Adipocyte (in vitro differentiated cells): ENCODE measurements around the gene SCN11A.

Experiments used
- DNase-seq: peaks from one replicate; pipeline ENCODE4 v3.0.0-alpha.2; 2015; ENCODE audit warnings: low read depth
- H3K27me3 ChIP-seq: replicated peaks from 2 replicates; pipeline ENCODE4 v1.7.0; 2013; ENCODE audit warnings: mild to moderate bottlenecking, low read length, moderate library complexity; ENCODE audit not compliant: control insufficient read depth, insufficient read depth
- H3K36me3 ChIP-seq: 2 replicates; pipeline ENCODE4 v1.7.0; 2013; ENCODE audit warnings: low read length, mild to moderate bottlenecking, moderate library complexity; ENCODE audit not compliant: control insufficient read depth, insufficient read depth, severe bottlenecking
- H3K4me1 ChIP-seq: 2 replicates; pipeline ENCODE4 v1.7.0; 2013; ENCODE audit warnings: mild to moderate bottlenecking, low read length, moderate library complexity; ENCODE audit not compliant: control insufficient read depth, insufficient read depth
- H3K4me3 ChIP-seq: 2 replicates; pipeline ENCODE4 v1.7.0; 2013; ENCODE audit warnings: mild to moderate bottlenecking, low read length, moderate library complexity
- H3K9ac ChIP-seq: 2 replicates; pipeline ENCODE4 v1.7.0; 2013; ENCODE audit warnings: mild to moderate bottlenecking, low read length, moderate library complexity
- H3K9me3 ChIP-seq: 2 replicates; pipeline ENCODE4 v1.7.0; 2013; ENCODE audit warnings: mild to moderate bottlenecking, low read length, moderate library complexity; ENCODE audit not compliant: control insufficient read depth

Gene SCN11A

GRCh38 chr3:39051649-39052561 lies at the start of gene SCN11A, which contains the start of gene WDR48:
Gene SCN11A, minus strand, starts transcription at chr3:39051944. Its CDS starts 101,582 bp downstream, at chr3:38950362.
Gene WDR48, plus strand, starts transcription at chr3:39052016. Its CDS starts 10 bp downstream, at chr3:39052026.
- peak within 1 kb of the TSS; percentile 91 for H3K9ac ChIP-seq
- DNase-seq, result peak; percentile 97
- peak within 1 kb of the TSS; percentile 98 for H3K4me3 ChIP-seq
- no peaks in the 10 kb centered on the region for H3K9me3 ChIP-seq
- peaks cover 14% of the 10 kb centered on the region for H3K4me1 ChIP-seq
- no peaks in the 10 kb centered on the region for H3K36me3 ChIP-seq
- H3K27me3 ChIP-seq, result no peaks in the 10 kb centered on the region

- peaks cover 48% of the 10 kb centered on the region for H3K4me1 ChIP-seq
- H3K9ac ChIP-seq, result no peak overlapping the region
- DNase-seq, result peak; percentile 62
- H3K9me3 ChIP-seq, result no peaks in the 10 kb centered on the region
- H3K4me3 ChIP-seq, result no peak overlapping the region
- H3K36me3 ChIP-seq, result peaks cover 44% of the 10 kb centered on the region
- no peaks in the 10 kb centered on the region for H3K27me3 ChIP-seq
Measured at GRCh38 chr3:39101022-39101689, 49.4 kb upstream of the SCN11A start.

- no peaks in the 10 kb centered on the region for H3K27me3 ChIP-seq
- no peak for DNase-seq
- no peak overlapping the region for H3K4me3 ChIP-seq
- no peak overlapping the region for H3K9ac ChIP-seq
- H3K4me1 ChIP-seq, result peaks cover 44% of the 10 kb centered on the region
- H3K9me3 ChIP-seq, result no peaks in the 10 kb centered on the region
- peaks cover 50% of the 10 kb centered on the region for H3K36me3 ChIP-seq
Measured at GRCh38 chr3:39100500-39100886, 48.7 kb upstream of the SCN11A start.

DNA sequence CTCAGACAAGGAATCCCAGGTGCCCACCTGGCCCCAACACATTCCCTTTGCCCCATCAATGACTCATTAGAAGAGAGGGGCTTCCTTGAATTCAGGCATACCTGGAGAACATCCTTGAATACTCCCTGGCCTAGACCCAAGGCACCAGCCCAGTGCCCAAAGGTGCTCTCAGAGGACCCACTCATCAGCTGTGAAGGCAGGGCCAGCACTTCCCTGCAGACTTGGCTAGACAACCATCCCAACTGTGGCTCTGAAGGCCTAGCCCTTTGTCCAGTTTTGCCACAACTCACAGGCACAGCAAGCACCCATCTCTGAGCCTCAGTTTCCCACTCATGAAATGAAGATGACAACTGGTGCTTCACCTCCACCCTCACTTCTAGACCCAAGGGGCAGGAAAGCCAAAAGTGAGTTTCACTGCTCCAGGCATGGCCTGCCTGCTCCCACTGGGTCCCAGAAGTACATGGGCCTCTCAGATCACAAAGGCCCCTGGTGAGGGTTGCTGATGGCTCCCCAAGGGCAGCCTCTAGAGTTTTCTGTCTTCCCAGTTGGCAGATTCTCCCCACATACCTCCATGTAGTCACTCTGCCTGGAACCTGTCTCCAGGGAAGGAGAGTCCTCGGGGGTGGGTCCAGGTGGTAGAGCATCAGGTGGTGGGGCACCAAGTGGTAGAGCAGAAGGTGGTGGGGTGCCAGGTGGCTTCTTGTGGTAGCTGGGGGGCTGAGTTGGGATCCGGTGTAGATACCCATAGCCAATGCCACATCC lies 48.2 kb upstream of the SCN11A start:
- Histone ChIP-seq H3K4me3 (no peak overlapping the region), H3K4me1 (peaks cover 45% of the 10 kb centered on the region), H3K36me3 (peaks cover 56% of the 10 kb centered on the region), H3K27me3 (no peaks in the 10 kb centered on the region), H3K9me3 (no peaks in the 10 kb centered on the region), H3K9ac (no peak overlapping the region)
- no peak for DNase-seq

DNA sequence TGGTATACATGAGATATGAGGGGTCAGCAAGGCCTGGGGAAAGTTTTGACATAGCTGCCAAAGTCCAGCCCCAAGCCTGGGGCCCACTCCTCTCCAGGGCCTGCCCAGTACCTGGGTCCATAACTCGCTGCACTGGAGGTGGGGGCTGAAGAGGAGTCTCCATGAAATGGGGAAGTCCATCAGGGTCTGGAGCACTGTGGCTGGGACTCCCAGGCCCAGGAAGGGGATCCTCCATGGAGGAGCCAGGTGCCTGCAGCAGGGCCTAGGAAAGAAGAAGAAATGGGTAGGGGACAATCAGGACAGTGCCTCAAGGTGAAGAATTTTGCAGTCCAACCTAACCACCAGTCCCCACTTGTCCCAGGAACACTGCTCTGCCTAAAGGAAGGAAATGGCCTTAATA lies 47.5 kb upstream of the SCN11A start:
- H3K4me1 ChIP-seq, result peaks cover 49% of the 10 kb centered on the region
- H3K9me3 ChIP-seq, result no peaks in the 10 kb centered on the region
- H3K4me3 ChIP-seq, result no peak overlapping the region
- H3K36me3 ChIP-seq, result peaks cover 63% of the 10 kb centered on the region
- H3K27me3 ChIP-seq, result no peaks in the 10 kb centered on the region
- H3K9ac ChIP-seq, result no peak overlapping the region
- DNase-seq, result no peak

GRCh38 chr3:39098473-39099000 lies 46.8 kb upstream of the SCN11A start:
- H3K36me3 ChIP-seq, result peaks cover 70% of the 10 kb centered on the region
- DNase-seq, result no peak

DNA sequence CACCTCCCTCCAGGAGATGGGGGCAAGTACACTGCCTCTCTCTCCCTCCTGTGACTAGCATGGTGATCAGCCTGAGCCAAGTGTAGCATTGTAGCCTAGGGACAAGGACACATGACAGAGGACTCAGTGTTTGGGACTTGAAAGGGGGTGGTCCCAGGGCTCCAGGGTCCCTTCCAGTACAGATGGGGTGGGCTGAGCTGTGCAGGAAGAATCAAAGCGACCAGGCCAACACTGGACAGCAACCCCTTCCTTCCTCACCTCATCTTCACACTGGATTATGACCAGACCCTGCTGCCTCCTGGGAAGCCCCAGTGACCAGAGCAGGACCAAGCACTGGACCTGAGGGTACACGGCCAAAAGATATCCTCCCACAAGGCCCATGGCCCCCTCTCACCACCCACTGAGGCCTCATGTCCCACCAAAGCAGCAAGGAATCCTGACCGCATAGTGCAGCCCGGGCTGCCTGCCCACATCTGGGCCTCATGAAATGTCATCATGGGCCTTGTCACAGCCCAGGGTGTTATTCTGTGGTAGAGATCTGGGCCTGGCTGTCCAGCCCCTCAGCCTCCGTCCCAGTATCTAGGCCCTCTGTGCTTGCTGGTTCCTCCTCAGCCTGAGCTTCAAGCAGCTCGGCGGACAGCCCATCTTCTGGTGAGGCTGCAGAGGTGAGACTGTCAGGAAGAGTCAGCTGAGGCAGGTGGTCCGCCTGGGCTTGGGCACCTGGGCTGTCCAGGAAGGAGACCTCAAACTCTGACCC lies 46.1 kb upstream of the SCN11A start:
- Histone ChIP-seq H3K9me3 (no peaks in the 10 kb centered on the region), H3K9ac (no peak overlapping the region), H3K4me1 (peaks cover 41% of the 10 kb centered on the region), H3K36me3 (peaks cover 72% of the 10 kb centered on the region), H3K27me3 (no peaks in the 10 kb centered on the region), H3K4me3 (no peak overlapping the region)
- no peak for DNase-seq

More at GRCh38 chr3:39098473-39099000, 46.8 kb upstream of the SCN11A start:
- H3K27me3 ChIP-seq, result no peaks in the 10 kb centered on the region
- peaks cover 47% of the 10 kb centered on the region for H3K4me1 ChIP-seq
- H3K9ac ChIP-seq, result no peak overlapping the region
- no peaks in the 10 kb centered on the region for H3K9me3 ChIP-seq
- H3K4me3 ChIP-seq, result no peak overlapping the region

GRCh38 chr3:39096775-39097174 lies 45.0 kb upstream of the SCN11A start:
- Histone ChIP-seq H3K4me1 (peaks cover 35% of the 10 kb centered on the region), H3K4me3 (no peak overlapping the region), H3K36me3 (peaks cover 84% of the 10 kb centered on the region), H3K9me3 (no peaks in the 10 kb centered on the region), H3K9ac (no peak overlapping the region), H3K27me3 (no peaks in the 10 kb centered on the region)
- peak; percentile 50 for DNase-seq

DNA sequence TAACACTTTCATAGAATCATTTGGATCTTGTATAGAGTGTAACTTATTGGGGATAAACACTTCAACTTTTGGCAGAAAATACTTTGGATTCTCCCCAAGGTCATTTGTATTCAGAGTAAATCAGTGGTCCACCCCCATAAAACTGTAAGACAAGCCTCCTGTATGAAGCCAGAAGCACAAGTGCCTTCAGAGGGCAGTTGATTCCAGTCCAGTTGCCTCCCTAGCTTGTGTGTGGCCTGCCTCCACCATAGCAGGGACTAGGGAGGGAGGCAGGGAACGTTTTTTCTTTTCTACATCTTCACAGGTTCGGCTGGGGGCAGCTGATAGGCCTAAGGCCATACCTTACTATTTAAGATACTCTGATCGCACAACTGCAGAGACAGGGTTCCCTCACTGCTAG lies 44.0 kb upstream of the SCN11A start:
- Histone ChIP-seq H3K9ac (no peak overlapping the region), H3K27me3 (no peaks in the 10 kb centered on the region), H3K9me3 (no peaks in the 10 kb centered on the region), H3K4me3 (no peak overlapping the region), H3K4me1 (peaks cover 28% of the 10 kb centered on the region), H3K36me3 (peaks cover 92% of the 10 kb centered on the region)
- no peak for DNase-seq

DNA sequence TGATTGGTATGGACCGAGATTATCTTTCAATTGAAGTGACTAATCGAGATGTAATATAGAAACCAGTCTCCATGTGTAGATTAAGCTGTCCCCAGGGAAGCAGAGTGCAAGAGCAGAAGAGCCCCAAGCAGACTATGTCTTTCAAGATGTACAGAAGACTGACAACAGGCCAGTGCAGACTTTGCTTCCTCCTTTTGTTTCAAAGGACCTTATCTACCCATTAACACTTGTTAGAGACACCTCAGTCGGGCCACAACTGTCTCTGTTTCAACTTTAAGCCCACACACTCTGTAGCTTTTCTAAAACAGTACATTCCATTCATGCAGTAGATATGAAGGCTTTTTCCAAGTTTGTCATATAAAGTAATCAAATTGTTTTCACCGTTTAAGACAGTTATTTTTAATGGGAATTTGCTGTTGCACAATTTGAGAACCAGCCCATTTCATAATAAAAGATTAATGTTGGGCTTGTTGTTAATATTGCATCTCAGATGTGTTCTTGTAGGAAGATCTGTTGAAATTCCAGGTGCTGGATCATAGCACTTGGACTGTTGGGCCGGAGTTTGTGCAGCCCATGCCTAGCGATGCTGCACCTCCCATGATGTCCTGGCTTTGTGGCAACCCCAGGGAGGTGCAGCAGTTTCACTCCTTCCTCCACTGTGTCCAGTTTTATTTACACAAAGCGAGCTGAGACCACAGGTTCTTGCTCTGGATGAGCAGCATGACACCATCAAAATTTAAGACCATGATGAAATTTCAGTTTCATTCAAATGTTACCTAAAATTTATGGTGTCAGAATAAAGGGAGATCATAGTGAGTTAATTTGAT lies 43.3 kb upstream of the SCN11A start:
- Histone ChIP-seq H3K4me1 (peaks cover 28% of the 10 kb centered on the region), H3K4me3 (no peak overlapping the region), H3K9ac (no peak overlapping the region), H3K27me3 (no peaks in the 10 kb centered on the region), H3K36me3 (peaks cover 90% of the 10 kb centered on the region), H3K9me3 (no peaks in the 10 kb centered on the region)
- DNase-seq, result no peak
